NCI-H1436 (cell line): ENCODE results near the gene TCERG1.
"Not testable (repeated sequence)": the region's sequence is repeated elsewhere in the genome, so short reads cannot be mapped to it uniquely, and the experiment has no call there.

Experiments used
- DNase-seq: peaks from one replicate; lab custom pipeline; 2025; lab: John Stamatoyannopoulos, UW

Gene TCERG1

GRCh38 chr5:146521403-146522106 is 74.4 kb downstream of the TCERG1 start:
- DNase-seq = no peak

GRCh38 chr5:146523698-146524097 is 76.6 kb downstream of the TCERG1 start:
- no peak for DNase-seq

- no peak for DNase-seq
Observed at GRCh38 chr5:146527785-146528184, 80.7 kb downstream of the TCERG1 start.

- DNase-seq = no peak
Observed at GRCh38 chr5:146528236-146528635, 81.1 kb downstream of the TCERG1 start.

- no peak for DNase-seq
Observed at GRCh38 chr5:146529984-146530383, 82.9 kb downstream of the TCERG1 start.

GRCh38 chr5:146533260-146533857 is 86.2 kb downstream of the TCERG1 start:
- peak; percentile 81 for DNase-seq

- no peak for DNase-seq
Observed at GRCh38 chr5:146533882-146534281, 86.7 kb downstream of the TCERG1 start.

- no peak for DNase-seq
Observed at GRCh38 chr5:146538432-146538831, 91.3 kb downstream of the TCERG1 start.

- no peak for DNase-seq
Observed at GRCh38 chr5:146539973-146540372, 92.8 kb downstream of the TCERG1 start.

GRCh38 chr5:146540414-146540813 is 93.3 kb downstream of the TCERG1 start:
- DNase-seq = no peak

GRCh38 chr5:146541958-146542849 is 95.1 kb downstream of the TCERG1 start:
- peak; percentile 59 for DNase-seq

- DNase-seq = no peak
Observed at GRCh38 chr5:146544232-146544631, 97.1 kb downstream of the TCERG1 start.

- no peak for DNase-seq
Observed at GRCh38 chr5:146548781-146549449, 101.8 kb downstream of the TCERG1 start.

GRCh38 chr5:146549615-146550014 is 102.5 kb downstream of the TCERG1 start:
- no peak for DNase-seq

- DNase-seq = no peak
Observed at GRCh38 chr5:146553446-146553845, 106.3 kb downstream of the TCERG1 start.

- not testable (repeated sequence) for DNase-seq
Observed at GRCh38 chr5:146556884-146557283, 109.8 kb downstream of the TCERG1 start.

- DNase-seq = no peak
Observed at GRCh38 chr5:146560205-146560812, 113.2 kb downstream of the TCERG1 start.
